Colon (tissue), 2 donors: ENCODE measurements around the gene TMEM86B.
"Not testable (repeated sequence)": the region's sequence is repeated elsewhere in the genome, so short reads cannot be mapped to it uniquely, and the experiment has no call there.

Source experiments
- FAIRE-seq: peaks from 2 replicates; lab custom pipeline; 2012; peaks lifted over from hg19 to GRCh38; lab: Jason Lieb, UNC
- donor health status: control.
- donor health status: control.

Gene TMEM86B

DNA sequence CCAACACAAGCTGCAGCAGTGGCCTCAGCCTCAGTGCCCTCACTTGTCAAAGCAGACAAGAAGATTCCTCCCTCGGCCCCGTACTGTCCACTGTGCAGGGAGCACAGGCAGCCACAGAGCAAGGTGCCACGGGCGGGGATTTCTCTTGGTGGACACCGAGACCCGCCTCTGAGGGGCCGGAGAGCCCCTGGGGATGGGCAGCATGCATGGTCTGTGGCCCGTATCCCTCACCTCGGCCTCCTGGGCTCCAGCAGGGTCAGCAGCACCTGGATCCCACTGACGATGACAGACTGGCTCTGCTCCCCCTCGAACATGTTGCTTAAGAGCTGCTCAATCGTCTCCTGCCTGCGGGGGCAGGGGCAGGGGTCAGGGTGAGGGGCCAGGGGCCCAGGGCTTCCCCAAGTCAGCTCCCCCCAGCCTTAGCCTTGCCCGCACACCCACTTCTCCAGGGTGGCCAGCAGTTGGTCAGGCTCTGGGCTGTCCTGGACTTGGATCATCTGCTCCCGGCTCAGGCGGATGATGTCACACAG, 13.4 kb upstream of the TMEM86B start:
- no peak for FAIRE-seq

DNA sequence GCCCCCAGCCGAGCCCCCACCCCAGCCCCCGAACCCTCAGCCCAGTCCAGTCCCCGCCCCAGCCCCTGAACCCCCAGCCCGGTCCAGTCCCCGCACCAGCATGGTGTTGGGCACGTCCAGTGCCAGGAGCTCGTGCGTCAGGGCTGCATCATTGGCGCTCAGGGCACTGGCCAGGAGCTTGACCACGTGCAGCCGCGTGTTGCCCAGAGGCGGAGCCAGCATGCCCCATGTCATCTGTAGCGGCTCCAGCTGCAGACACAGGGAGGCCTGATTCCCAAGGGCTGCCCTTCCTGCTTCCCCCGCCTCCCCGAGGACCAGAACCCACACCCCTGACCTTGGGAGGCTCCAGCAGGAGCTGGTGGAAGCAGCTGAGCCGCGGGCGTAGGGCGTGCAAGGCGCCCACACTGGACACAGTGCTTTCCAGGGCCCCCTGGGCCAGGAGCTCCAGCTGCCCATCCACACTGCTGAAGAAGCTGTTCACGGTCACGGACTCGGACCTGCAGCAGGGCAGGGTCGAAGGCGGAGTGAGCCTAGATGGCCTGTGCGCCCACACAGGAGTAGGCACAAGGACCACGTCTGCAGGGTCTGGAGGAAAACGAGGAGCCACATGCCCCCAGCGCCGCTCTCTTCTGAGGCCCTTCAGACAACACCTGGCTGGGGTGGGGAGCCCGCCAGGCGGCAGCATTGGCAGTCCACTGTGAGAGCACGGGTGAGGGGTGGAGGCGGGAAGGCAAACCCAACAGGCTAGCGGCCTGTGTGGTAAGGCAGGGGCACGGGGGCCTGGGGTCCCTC, 12.8 kb upstream of the TMEM86B start:
- no peak for FAIRE-seq

DNA sequence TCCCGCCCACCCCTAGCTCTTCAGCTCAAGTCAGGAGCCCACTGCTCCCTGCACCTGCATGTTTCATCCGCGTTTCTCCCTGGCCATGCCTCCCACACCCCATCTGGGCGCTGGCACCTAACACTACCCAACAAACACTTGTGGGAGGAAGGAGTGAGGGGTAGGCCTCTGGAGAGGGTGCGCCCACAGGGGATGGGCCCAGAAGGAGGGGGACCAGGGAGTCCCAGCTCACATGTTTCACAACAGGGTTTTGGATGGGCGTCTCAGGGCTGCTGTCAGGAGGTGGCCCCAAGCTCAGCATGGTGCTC, 12.1 kb upstream of the TMEM86B start:
- FAIRE-seq = no peak

DNA sequence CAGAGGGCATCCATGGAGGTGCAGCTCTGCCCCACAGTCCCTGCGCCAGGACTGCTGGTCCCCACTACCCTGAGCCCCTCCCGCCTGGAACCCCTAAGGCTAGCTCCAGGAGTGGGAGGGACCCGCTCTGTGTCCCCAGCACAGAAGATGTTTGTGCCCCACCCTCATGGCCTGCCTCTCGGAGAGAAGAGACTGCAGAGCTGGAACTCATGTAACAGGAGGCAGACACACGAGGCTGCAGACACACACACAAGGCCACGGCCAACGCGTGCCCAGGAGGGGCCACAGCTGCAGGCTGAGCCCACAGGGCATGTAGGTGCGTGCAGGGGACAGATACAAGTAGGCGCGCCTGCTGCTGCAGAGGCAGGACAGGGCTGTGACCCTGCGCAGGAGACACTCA, 10.4 kb upstream of the TMEM86B start:
- no peak for FAIRE-seq

DNA sequence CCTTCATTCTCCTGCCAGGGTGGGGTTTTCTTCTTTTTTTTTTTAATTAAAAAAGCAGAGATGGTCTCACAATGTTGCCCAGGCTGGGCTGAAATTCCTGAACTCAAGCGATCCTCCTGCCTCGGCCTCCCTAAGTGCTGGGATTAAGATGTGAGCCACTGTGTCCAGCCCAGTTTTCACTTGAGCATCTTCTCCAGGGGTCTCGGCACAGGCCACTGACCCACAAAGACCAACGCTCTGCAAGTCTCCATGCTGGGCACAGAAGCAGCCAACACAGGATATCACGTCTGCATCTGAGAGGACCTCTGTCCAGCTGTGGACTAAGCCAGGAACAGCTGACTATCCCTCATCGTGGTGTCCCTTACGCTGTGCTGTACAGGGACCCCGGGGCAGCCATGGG, 9.5 kb upstream of the TMEM86B start:
- FAIRE-seq = no peak

DNA sequence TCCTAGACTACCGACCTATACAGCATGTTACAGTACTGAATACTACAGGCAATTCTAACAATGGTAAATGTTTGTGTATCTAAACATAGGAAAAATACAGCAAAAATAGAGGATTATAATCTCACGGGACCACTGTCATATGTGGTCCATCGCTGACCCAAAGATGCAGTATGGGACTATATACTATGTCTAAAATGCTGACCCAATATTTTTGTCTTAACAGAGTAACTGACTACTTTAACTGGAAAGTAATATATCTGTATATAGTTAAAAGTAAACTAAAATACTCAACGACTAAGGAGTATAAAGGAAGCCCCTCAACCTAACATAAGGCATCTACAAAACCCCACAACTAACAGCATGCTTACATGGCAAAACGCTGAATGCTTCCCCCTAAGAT, 4.4 kb upstream of the TMEM86B start:
- FAIRE-seq = no peak

DNA sequence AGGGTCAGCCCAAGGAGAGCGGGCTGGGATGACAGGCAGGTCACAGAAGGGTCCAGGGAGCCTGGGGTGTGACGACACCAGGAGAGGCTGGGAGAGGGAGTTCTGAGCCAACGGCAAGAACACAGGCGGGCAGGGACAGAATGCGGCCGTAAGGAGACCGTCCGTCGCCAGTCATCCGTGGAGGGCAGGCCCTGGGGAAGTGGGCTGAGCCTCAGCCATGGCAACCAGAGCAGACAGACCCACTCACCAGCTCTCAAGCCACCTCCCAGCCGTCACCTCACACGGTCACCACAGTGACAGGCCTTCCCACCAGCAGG, 3.7 kb upstream of the TMEM86B start:
- FAIRE-seq = no peak

DNA sequence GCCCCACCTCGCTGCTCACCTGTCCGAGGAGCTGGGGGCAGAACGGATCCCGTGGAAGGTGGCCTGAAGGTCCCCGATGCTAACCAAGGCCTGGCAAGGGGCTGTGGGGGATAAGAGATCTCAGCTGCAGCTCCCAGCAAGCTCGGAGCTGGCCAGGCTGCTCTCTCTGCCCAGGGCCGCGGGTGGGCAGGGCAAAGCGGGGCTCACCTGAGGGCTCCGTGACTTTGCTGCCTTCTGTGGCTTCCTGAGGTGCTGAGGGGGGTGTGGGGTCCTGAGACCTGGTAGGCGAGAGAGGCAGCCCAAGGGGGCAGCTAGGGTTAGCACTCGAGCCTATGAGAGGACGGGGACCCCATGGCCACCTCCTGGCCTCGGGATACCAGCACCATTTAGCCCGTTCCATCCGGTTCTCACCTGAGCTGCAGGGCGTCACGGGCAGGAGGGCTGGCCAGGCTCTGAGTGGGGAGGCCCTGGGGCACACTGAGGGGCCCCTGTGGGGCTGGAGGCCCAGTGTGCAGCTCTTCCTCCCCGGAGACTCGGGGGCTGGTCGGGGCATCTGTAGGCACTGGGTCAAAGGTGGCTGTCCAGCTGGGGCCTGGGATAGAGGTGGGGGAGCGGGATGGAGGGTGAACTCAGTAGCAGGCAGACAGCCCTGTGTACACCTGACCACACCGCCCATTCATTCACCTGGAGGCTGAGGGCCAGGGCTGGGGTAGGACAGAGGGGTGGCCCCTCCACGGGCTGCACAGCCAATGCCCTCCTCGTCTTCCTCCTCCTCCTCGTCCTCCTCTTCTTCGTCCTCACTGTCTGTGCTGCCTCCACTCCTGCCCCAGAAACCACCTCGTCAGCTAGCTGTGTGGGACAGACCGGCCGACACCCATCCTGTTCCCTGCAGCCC, 3.1 kb upstream of the TMEM86B start:
- no peak for FAIRE-seq

DNA sequence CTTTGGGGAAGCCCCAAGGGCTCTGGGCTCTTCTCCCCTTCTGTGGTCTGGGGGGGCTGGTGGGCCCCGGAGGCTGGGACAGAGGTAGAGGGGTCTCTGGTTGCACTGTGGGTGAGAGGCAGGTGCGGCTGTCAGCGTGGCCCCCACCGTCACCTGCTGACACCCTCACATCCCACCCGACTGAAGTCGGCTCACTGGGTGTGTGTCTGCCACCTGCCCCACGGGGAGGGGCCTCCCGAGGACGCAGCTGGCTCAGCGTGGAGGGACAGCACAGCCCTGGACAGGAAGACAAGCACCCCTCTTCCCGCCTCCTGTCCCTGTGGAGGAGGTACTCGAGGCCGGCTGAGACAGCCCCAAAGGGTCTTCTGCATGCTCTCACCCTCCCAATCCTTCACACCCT, 2.2 kb upstream of the TMEM86B start:
- no peak for FAIRE-seq

DNA sequence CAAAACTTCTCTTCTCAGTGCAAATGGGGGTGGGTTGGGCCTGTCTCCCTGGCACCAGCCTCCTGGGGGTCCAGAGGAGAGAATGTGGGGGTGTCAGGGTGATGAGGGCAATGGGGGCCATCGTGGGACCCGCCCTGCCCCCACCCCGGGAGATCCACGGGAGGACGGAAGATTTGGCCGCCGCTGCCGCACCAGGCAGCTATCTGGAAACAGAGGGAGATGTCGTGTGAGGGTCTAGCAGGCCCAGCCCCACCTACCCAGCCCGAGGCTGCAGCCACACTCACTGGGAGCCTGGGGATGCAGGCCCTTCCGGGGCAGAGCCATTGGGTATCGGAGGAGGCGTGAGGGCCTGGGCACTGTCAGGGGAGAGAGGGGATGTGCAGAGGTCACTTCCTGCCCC, 1.8 kb upstream of the TMEM86B start:
- FAIRE-seq = no peak

DNA sequence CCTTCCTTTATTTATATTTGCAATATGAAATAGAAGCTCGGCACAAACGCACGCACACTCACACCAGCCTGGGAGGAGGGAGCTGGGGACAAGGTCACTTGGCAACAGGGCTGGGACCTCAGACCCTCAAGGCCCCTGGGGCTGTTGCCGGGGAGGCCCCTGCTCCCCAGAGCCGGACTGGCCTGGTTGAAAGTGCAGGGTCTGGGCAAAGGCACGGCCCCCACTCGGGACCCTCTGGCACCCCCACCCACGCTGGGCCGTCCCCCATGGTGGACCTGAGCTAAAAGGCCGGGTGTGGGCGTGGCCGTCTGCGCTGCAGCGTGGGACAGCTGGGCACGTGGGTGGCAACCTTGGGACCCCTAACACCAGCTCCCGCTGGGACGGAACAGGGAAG, 1.2 kb upstream of the TMEM86B start:
- no peak for FAIRE-seq

DNA sequence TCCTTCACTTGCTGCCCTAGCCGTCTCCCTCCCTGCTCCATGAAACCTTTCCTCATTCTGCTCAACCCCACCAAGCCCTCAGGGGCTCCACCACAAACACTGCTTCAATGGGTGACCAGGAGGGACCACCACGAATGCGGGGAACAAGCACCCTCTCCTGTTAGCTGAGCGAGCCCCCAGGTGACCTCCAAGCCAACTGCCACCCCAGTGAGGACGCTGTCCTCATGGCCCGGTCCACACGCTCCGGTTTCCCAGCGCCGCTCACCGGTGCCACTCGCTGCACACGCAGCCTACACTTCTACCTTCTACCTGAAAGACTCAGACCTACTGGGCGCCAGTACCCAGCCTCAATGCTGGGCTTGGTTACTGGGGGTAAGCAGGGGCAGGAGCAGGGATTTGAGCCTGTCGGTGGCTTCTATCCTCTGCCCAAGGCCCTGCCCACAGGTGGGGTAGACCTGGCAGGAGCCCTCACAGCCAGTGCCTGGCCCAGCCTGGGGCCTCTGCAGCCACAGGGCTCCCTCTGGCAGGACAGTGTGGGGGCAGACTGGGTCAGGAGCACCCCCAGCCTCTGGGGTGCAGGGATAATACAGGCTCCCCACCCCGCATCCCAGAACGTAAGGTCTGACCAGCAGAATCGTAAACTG, 704 bp upstream of the TMEM86B start:
- no peak for FAIRE-seq

DNA sequence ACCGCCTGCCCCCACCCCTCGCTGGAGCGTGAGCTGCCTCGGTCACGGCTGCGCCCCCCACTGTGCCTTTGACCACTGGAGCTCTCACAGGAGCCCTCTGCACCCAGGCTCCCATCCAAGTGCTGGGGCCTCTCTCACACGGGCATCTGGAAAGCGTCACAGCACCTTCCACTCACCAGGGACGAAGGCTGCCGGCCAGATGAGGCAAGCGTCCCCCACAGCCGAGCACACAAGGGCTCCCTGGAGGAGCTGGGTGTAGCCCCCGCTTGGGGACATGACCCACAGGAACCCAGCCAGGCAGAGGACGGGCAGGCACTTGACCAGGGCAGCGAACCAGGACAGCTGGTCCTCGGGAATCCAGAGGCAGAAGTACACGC, 560 bp downstream of the TMEM86B start:
- FAIRE-seq = no peak

DNA sequence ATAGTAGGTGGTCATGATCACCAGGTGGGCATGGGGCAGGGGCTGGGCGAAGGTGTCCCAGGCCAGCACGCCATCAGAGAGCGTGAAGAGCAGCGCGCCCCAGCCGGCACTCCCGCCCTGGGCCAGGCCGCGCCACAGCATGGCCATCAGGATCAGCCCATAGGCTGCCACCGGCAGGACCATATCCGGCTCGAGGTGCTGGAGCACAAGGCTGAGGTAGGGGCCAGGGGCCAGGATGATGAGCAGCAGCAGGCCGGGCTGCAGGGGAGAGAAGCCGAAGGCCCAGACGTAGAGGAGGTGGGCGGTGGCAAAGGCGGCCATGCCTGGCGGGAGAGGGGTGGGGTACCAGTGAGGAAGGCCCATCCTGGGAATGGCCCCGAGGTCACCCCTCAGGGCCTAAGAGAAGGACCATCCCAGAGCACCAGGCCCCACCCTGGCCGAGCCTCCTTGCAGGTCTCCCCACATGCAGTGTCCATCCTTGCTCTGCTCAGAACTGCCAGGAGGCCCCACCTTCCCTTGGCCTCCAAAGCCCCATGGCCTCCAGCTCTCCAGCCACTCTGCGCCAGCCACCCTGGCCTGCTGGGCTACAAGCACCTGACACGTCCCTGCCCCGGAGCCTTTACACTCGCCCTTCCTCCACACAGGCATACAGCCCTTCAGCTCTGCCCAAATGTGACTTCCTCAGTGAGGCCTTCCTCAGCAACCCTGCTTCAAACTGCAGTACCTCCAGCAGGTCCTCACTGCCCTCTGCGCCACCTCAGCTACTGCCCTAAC, 1.1 kb downstream of the TMEM86B start:
- no peak for FAIRE-seq

DNA sequence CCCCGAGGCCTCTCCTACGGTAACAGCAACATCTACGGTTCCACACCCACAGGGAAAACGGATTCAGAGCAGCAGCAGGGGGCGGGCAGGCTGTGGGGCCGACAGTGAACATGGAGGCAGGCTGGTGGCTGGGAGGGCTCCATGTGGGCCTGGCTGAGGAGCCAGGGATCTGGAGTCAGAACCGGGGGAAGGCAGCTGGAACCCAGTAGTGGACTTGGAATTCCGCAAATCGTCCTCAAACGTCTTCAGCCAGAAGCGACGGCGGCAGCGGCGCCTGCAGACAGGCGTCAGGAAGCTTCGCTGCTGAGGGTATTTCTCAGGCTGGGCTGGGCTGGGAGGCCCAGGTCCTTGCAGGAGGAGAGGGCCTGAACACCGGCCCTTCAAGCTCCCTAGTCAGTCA, 1.8 kb downstream of the TMEM86B start:
- no peak for FAIRE-seq

DNA sequence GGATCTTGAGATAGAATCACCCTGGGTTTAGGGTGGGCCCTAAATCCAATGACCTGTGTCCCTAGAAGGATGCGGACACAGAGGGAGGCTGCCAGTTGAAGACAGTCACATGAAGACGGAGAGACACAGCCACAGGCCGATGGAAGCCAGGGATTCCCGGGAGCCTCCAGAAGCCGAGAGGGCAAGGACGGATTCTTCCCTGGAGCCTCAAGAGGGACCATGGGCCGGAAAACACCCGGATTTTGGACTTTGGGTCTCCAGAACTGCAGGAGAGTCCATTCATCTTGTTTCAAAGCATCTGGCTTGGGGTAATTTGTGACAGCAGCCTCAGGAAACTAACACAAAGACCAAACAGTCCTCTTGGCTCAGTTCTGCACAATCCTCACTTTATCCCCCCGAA, 2.3 kb downstream of the TMEM86B start:
- FAIRE-seq = no peak

DNA sequence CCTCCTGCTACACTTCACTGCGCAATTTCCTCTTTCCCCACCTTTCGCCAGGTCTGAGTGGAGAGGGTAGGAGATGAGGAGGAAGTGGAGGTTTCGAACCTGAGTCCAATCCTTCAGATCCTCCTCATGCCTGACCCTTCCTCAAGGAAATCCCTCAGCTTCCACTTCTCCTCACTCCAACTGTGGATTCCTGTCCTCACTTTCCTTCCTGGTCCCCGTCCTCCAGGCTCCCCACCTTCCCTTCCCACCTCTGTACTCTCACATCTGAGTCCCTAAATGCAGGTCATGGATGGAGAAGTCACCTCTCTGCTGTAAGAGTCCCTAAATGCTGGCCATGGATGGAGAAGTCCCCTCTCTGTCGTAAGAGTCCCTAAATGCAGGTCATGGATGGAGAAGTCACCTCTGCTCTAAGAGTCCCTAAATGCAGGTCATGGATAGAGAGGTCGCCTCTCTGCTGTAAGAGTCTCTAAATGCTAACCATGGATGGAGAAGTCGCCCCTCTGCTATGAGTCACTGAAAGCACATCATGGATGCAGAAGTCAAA, 3.1 kb downstream of the TMEM86B start:
- FAIRE-seq = no peak

DNA sequence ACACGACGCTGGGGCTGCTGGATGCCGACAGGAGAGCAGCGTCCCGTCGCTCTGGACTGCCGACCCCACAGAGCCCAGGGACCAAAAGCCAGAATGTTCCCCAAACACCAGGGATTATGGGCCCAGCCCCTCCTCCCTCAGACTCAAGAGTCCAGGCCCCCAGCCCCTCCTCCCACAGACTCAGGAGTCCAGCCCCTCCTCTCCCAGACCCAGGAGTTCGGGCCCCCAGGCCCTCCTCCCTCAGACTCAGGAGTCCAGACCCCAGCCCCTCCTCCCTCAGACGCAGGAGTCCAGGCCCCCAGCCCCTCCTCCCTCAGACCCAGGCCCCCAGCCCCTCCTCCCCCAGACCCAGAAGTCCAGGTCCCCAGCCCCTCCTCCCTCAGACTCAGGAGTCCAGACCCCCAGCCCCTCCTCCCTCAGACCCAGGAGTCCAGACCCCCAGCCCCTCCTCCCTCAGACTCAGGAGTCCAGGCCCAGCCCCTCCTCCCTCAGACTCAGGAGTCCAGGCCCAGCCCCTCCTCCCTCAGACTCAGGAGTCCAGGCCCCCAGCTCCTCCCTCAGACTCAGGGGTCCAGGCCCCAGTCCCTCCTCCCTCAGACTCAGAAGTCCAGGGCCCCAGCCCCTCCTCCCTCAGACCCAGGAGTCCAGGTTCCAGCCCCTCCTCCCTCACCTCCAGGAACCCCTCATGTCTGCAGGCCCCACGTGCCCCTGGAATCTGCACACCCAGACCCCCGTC, 3.7 kb downstream of the TMEM86B start:
- FAIRE-seq = not testable (repeated sequence)

DNA sequence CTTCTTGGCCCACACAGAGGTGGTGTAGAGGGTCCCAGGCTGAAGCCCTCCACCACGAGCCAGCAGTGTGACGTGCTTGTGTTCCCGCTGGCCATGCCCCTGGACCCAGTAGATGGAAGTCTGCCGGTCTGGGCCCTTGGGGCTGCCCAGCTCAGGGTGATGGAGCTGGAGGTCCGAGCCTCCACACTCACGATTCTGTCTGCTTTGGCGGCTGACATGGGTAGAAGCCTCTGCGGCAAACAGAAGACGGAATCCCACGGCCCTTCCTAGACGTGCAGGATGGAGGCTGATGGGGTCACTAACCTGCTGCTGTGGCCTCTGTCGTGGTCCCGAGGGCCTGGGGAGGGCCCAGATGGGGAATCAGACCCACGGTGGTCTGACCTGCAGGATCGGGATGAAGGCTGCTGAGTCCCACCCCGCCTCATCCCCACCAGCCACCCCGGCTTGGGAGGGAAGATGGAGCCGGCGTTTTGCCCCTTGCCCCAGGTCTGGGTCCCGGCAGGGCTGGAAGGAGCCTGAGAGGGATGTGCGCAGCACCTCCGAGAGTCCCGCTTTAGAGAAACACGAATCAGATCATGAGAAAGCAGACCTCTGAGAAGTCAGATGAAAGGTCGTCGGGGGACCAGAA, 4.4 kb downstream of the TMEM86B start:
- FAIRE-seq = no peak

DNA sequence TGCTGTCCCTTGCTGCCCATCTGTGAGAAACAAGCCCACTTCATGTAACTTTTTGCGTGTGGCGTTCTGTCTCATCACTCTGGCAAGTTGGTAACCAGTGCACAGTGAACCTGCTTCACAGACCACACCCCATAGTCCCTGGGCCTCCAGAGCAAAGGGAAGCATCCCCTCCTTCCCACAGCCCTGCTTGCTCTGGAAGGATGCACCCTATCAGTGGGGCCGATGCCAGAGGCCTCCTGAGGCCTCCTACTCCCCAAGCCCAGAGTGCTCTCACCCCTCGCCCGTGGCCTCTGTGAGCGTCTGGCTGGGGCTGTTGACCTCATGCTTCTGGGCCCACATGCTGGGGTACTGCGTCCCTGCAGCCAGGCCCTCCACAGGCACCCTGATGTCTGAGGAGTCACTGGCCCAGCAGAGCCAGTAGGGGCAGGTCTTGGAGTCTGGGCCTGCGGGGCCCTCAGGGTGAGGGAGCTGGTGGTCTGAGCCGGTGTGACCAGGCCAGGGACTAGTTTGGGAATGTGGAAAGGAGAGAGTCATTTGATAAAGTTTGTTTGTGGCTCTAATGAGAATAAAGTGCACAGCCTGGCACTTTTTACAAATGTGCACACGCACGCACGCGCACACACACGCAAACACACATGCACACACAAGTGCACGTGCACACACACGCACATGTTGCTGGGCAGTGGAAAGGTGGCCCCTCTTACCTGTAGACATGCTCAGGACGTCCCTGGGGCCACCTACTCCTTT, 5.1 kb downstream of the TMEM86B start:
- no peak for FAIRE-seq
